Smooth muscle cell (in vitro differentiated cells): Measurements from ENCODE around the gene UBA7. TPM values are rescaled to one million over a fixed set of nuclear protein-coding genes. Genes with fewer than 3 reads are reported as not detected.

Experiments used
- DNase-seq: peaks from one replicate; lab custom pipeline; 2025; ENCODE audit not compliant: unreplicated experiment; lab: John Stamatoyannopoulos, UW
- H2AFZ ChIP-seq: fragments of 200-600 bp; sonication (generic); 2 replicates; pipeline ENCODE4 v1.6.0; 2016; ENCODE audit warnings: antibody characterized with exemption, low read depth, mild to moderate bottlenecking
- H3F3A ChIP-seq: fragments of 200-600 bp; sonication (generic); 2 replicates; pipeline ENCODE4 v1.6.0; 2017; ENCODE audit warnings: antibody characterized with exemption, low read depth
- H3K27ac ChIP-seq: fragments of 200-600 bp; sonication (generic); 2 replicates; pipeline ENCODE4 v1.5.1; 2016; ENCODE audit warnings: low read depth, mild to moderate bottlenecking
- H3K27me3 ChIP-seq: fragments of 200-600 bp; sonication (generic); 2 replicates; pipeline ENCODE4 v1.6.1; 2016; ENCODE audit warnings: low read depth, mild to moderate bottlenecking
- H3K36me3 ChIP-seq: fragments of 200-600 bp; sonication (generic); 2 replicates; pipeline ENCODE4 v1.5.1; 2016; ENCODE audit warnings: low read depth
- H3K4me1 ChIP-seq: fragments of 200-600 bp; sonication (generic); 2 replicates; pipeline ENCODE4 v1.5.1; 2016; ENCODE audit warnings: low read depth
- H3K4me2 ChIP-seq: fragments of 200-600 bp; sonication (generic); 2 replicates; pipeline ENCODE4 v1.6.0; 2016; ENCODE audit warnings: mild to moderate bottlenecking
- H3K4me3 ChIP-seq: fragments of 200-600 bp; sonication (generic); 2 replicates; pipeline ENCODE4 v1.5.1; 2016; ENCODE audit warnings: mild to moderate bottlenecking
- H3K79me2 ChIP-seq: fragments of 200-600 bp; sonication (generic); 2 replicates; pipeline ENCODE4 v1.6.0; 2016; ENCODE audit warnings: low read depth, mild to moderate bottlenecking
- H3K9ac ChIP-seq: fragments of 200-600 bp; sonication (generic); 2 replicates; pipeline ENCODE4 v1.6.0; 2016; ENCODE audit warnings: low read depth
- H3K9me3 ChIP-seq: fragments of 200-600 bp; sonication (generic); replicated peaks from 2 replicates; pipeline ENCODE4 v1.5.1; 2016; ENCODE audit warnings: low read depth
- H4K20me1 ChIP-seq: fragments of 200-600 bp; sonication (generic); 2 replicates; pipeline ENCODE4 v1.6.0; 2016; ENCODE audit warnings: low read depth
- CTCF ChIP-seq: fragments of 200-600 bp; sonication (generic); IDR thresholded peaks from 2 replicates; pipeline ENCODE4 v1.5.1; 2017; ENCODE audit warnings: borderline replicate concordance, mild to moderate bottlenecking, antibody characterized with exemption; ENCODE audit not compliant: insufficient read depth, poor library complexity, severe bottlenecking
- WGBS: methylation state at CpG from one replicate; pipeline ENCODE4 v1.1.7; 2016; ENCODE audit warnings: low lambda C conversion rate; 5-methylcytosine and 5-hydroxymethylcytosine counted together
- polyA plus RNA-seq: library from polyadenylated mRNA; unstranded; fragments of >200 nt; fragmentation: Nextera tagmentation; extraction: Ambion mirVana; gene quantifications from 2 replicates; pipeline ENCODE4 v1.2.1, GENCODE V29; 2016
- total RNA-seq: library from RNA; depleted of rRNA; stranded (reverse); fragments of >200 nt; gene quantifications from 2 replicates; pipeline ENCODE4 v1.2.3, GENCODE V29; 2014

UBA7 gene
- total and polyA plus RNA-seq, 2 experiments from 2014 or later: 6.6 to 6.9 TPM

- peaks cover 6% of the 10 kb centered on the region for H3K4me1 ChIP-seq
- H3K9me3 ChIP-seq: no peaks in the 10 kb centered on the region
- no peaks in the 10 kb centered on the region for H3F3A ChIP-seq
- H3K27me3 ChIP-seq: no peaks in the 10 kb centered on the region
- no peak for TF ChIP-seq CTCF
- no peak for DNase-seq
- H3K36me3 ChIP-seq: no peaks in the 10 kb centered on the region
- 60% methylated on average over 4 of the region's 4 CpGs for WGBS
- no peak within 1 kb of the TSS for H3K4me2 ChIP-seq
- peak within 1 kb of the TSS; percentile 29 for H3K27ac ChIP-seq
- no peak within 1 kb of the TSS for H2AFZ ChIP-seq
- peak within 1 kb of the TSS; percentile 39 for H3K9ac ChIP-seq
- H3K4me3 ChIP-seq: no peak within 1 kb of the TSS
- no peaks in the 10 kb centered on the region for H3K79me2 ChIP-seq
- no peaks in the 10 kb centered on the region for H4K20me1 ChIP-seq
Observed at GRCh38 chr3:49799761-49800160, 14.0 kb downstream of the UBA7 start, which contains the start of gene CDHR4. Gene CDHR4 (minus strand): TSS chr3:49799873. CDS start chr3:49799812, 61 bp downstream.

DNA sequence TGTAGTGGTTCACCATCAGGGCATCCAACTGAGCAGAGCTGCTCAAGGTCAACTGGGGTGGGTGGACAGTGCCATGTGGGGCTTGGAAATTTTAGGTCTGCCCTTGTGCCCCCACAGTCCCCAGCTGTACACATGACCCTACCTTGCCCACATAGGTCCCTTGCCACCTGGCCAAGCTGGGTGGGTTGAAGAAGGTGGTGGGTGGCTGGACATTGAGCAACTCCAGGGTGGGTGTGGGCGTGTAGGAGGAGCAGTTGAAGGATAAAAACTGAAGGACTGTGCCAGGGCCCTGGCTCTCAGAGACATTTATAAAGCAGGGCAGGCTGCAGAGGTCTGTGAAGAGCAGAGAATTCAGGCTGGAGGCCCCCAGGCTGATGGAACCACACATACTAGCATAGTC is 14.6 kb downstream of the UBA7 start:
- DNase-seq: no peak
- H4K20me1 ChIP-seq: no peaks in the 10 kb centered on the region
- H3K9ac ChIP-seq: peak overlapping the region; percentile 39
- H3K27me3 ChIP-seq: no peaks in the 10 kb centered on the region
- TF ChIP-seq CTCF: no peak
- no peak overlapping the region for H3K4me3 ChIP-seq
- 83% methylated on average over 1 of the region's 1 CpG for WGBS
- peak overlapping the region; percentile 29 for H3K27ac ChIP-seq
- no peak overlapping the region for H2AFZ ChIP-seq
- H3K79me2 ChIP-seq: no peaks in the 10 kb centered on the region
- H3K9me3 ChIP-seq: no peaks in the 10 kb centered on the region
- H3F3A ChIP-seq: no peaks in the 10 kb centered on the region
- H3K4me1 ChIP-seq: peaks cover 6% of the 10 kb centered on the region
- H3K36me3 ChIP-seq: no peaks in the 10 kb centered on the region
- H3K4me2 ChIP-seq: no peak overlapping the region

- no peaks in the 10 kb centered on the region for H4K20me1 ChIP-seq
- no peaks in the 10 kb centered on the region for H3K36me3 ChIP-seq
- no peaks in the 10 kb centered on the region for H3K4me1 ChIP-seq
- H3K27me3 ChIP-seq: no peaks in the 10 kb centered on the region
- H3K9ac ChIP-seq: no peak overlapping the region
- no peaks in the 10 kb centered on the region for H3K79me2 ChIP-seq
- H3K9me3 ChIP-seq: no peaks in the 10 kb centered on the region
- no peak for DNase-seq
- H3K4me3 ChIP-seq: no peak overlapping the region
- no peak overlapping the region for H3K27ac ChIP-seq
- H3F3A ChIP-seq: no peaks in the 10 kb centered on the region
- no peak for TF ChIP-seq CTCF
- H2AFZ ChIP-seq: no peak overlapping the region
- WGBS: 92% methylated on average over 24 of the region's 24 CpGs
- no peak overlapping the region for H3K4me2 ChIP-seq
Observed at GRCh38 chr3:49794926-49795905, 18.5 kb downstream of the UBA7 start.
